ENCODE results near the gene ACOT7. TPM values are rescaled to one million over a fixed set of nuclear protein-coding genes. Genes with fewer than 3 reads are reported as not detected.

ACOT7 gene
- total RNA-seq, 1 experiment from 2014 or later: 70.2 TPM

GRCh38 chr1:6286266-6286665 is 107.3 kb downstream of the ACOT7 start:
- POLR2A ChIA-PET (ENCODE audit: unreplicated experiment): no interaction called here
- no peak overlapping the region for H2AFZ ChIP-seq

GRCh38 chr1:6285336-6285735 is 108.2 kb downstream of the ACOT7 start:
- CTCF ChIA-PET: no interaction called here

More at GRCh38 chr1:6286266-6286665, 107.3 kb downstream of the ACOT7 start:
- CTCF ChIA-PET: no interaction called here
- H4K20me1 ChIP-seq (ENCODE audit: insufficient read depth): no peaks in the 10 kb centered on the region
- no peaks in the 10 kb centered on the region for H3K79me2 ChIP-seq (ENCODE audit: low read depth)
- H3K27me3 ChIP-seq (ENCODE audit: insufficient read depth, low read depth): no peaks in the 10 kb centered on the region
- H3K9me3 ChIP-seq (ENCODE audit: insufficient read depth, low read depth): no peaks in the 10 kb centered on the region
- no peak for DNase-seq
- H3K36me3 ChIP-seq (ENCODE audit: low read depth): no peaks in the 10 kb centered on the region
- BruUV-seq (replicated peaks): no TSS peak
- H3K4me1 ChIP-seq (replicated peaks; ENCODE audit: insufficient read depth): no peaks in the 10 kb centered on the region
- H3K4me3 ChIP-seq: no peak overlapping the region
- intact Hi-C loops (cut with micrococcal nuclease; ENCODE audit: unreplicated experiment): no loop called here
- H3K9me2 ChIP-seq (ENCODE audit: insufficient read depth): no peaks in the 10 kb centered on the region
- no peak overlapping the region for H3K27ac ChIP-seq
- TF ChIP-seq CTCF (conservative IDR thresholded peaks at IDR 0.05) (no peak), EZH2 (IDR thresholded peaks at IDR 0.05; ENCODE audit: low read depth) (no peak)
- no peaks in the 10 kb centered on the region for H3F3A ChIP-seq (ENCODE audit: insufficient read depth, low read depth)
- H3K4me2 ChIP-seq: no peak overlapping the region

GRCh38 chr1:6282577-6283270 is 110.8 kb downstream of the ACOT7 start:
- POLR2A ChIA-PET (ENCODE audit: unreplicated experiment): no interaction called here
- no peaks in the 10 kb centered on the region for H3K79me2 ChIP-seq (ENCODE audit: low read depth)
- no peaks in the 10 kb centered on the region for H3K9me2 ChIP-seq (ENCODE audit: insufficient read depth)
- H3K36me3 ChIP-seq (ENCODE audit: low read depth): no peaks in the 10 kb centered on the region
- no peaks in the 10 kb centered on the region for H3F3A ChIP-seq (ENCODE audit: insufficient read depth, low read depth)
- no peaks in the 10 kb centered on the region for H3K4me1 ChIP-seq (replicated peaks; ENCODE audit: insufficient read depth)
- TF ChIP-seq CTCF (conservative IDR thresholded peaks at IDR 0.05) (no peak), EZH2 (IDR thresholded peaks at IDR 0.05; ENCODE audit: low read depth) (no peak)
- no peak overlapping the region for H3K4me3 ChIP-seq
- H4K20me1 ChIP-seq (ENCODE audit: insufficient read depth): no peaks in the 10 kb centered on the region
- no peak overlapping the region for H3K27ac ChIP-seq
- H3K4me2 ChIP-seq: no peak overlapping the region
- no TSS peak for BruUV-seq (replicated peaks)
- H3K27me3 ChIP-seq (ENCODE audit: insufficient read depth, low read depth): no peaks in the 10 kb centered on the region
- no peaks in the 10 kb centered on the region for H3K9me3 ChIP-seq (ENCODE audit: insufficient read depth, low read depth)
- no peak for DNase-seq
- intact Hi-C loops (cut with micrococcal nuclease; ENCODE audit: unreplicated experiment): no loop called here
- CTCF ChIA-PET: no interaction called here
- no peak overlapping the region for H2AFZ ChIP-seq

More at GRCh38 chr1:6285336-6285735, 108.2 kb downstream of the ACOT7 start:
- Histone ChIP-seq H3K36me3 (ENCODE audit: low read depth) (no peaks in the 10 kb centered on the region), H3K9me2 (ENCODE audit: insufficient read depth) (no peaks in the 10 kb centered on the region), H3K27me3 (ENCODE audit: insufficient read depth, low read depth) (no peaks in the 10 kb centered on the region), H3K9me3 (ENCODE audit: insufficient read depth, low read depth) (no peaks in the 10 kb centered on the region), H3K27ac (no peak overlapping the region), H3K4me2 (no peak overlapping the region), H2AFZ (no peak overlapping the region), H4K20me1 (ENCODE audit: insufficient read depth) (no peaks in the 10 kb centered on the region), H3K4me3 (no peak overlapping the region), H3K4me1 (replicated peaks; ENCODE audit: insufficient read depth) (no peaks in the 10 kb centered on the region), H3F3A (ENCODE audit: insufficient read depth, low read depth) (no peaks in the 10 kb centered on the region), H3K79me2 (ENCODE audit: low read depth) (no peaks in the 10 kb centered on the region)
- intact Hi-C loops (cut with micrococcal nuclease; ENCODE audit: unreplicated experiment): no loop called here
- POLR2A ChIA-PET (ENCODE audit: unreplicated experiment): no interaction called here
- DNase-seq: no peak
- TF ChIP-seq CTCF (conservative IDR thresholded peaks at IDR 0.05): no peak
- TF ChIP-seq EZH2 (IDR thresholded peaks at IDR 0.05; ENCODE audit: low read depth): no peak
- BruUV-seq (replicated peaks): no TSS peak
